AG09309 (cell line): ENCODE data around the gene EME1.
"Not testable (repeated sequence)": the region's sequence is repeated elsewhere in the genome, so short reads cannot be mapped to it uniquely, and the experiment has no call there.

ENCODE experiments used
- DNase-seq: peaks from one replicate; pipeline ENCODE4 v3.0.0-alpha.2; 2010; ENCODE audit warnings: low read depth
- H3K4me3 ChIP-seq: 2 replicates; pipeline ENCODE4 v1.5.1; 2011; ENCODE audit warnings: mild to moderate bottlenecking, low read depth, low read length, moderate library complexity; ENCODE audit not compliant: control insufficient read depth
- TF ChIP-seq, protein P1 (sequence below): IDR thresholded peaks from 2 replicates; pipeline ENCODE4 v1.5.1; 2011; ENCODE audit warnings: mild to moderate bottlenecking, low read depth, low read length, inconsistent platforms; ENCODE audit not compliant: insufficient read depth, control insufficient read depth; ENCODE audit errors: missing control alignments

The EME1 gene

DNA sequence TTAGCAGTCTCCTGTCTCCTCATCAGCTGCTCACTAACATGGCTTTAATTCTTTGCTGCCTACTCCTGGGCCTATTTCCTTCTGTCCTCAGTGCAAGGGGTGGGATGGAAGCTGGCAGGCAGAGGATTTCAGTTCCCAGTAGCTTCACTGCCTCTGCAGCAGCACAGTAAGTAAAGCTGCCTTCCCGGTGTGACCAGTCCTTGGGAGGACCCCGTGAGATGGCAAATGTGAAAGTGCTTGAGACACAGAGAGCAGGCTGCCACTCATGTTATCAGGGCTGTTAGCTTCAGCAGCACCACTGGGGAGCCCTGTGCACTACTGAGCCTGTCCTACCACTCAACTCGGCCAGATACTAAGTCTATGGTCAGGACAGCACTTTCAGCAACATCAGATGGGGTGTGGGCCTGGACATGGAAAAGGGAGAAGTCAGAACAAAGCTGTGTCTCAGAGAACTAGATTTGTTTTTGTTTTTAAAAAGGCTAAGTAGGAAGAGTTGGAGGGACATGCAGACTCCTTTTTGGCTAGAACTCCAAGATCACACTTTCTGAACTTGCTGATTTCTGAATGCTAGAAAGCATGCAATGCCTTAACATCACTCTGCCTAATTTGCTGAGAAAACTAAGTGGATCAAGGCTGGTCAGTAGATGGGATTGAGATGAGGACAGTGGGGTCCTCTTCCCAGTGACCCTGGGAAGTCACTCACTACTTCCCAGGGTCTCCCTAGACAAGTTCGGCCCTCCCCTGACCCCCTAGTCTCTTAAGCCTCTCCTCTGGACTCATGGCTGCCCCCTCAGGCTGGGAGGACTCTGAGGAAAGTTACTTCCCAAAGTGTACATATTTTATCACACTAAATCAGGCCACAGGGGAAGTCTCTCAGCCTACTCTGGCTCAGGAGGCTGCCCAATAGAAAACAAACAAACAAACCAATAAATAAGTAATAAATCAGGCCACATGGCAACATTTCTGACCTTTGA is 54.1 kb downstream of the EME1 start:
- TF ChIP-seq, protein P1, sequence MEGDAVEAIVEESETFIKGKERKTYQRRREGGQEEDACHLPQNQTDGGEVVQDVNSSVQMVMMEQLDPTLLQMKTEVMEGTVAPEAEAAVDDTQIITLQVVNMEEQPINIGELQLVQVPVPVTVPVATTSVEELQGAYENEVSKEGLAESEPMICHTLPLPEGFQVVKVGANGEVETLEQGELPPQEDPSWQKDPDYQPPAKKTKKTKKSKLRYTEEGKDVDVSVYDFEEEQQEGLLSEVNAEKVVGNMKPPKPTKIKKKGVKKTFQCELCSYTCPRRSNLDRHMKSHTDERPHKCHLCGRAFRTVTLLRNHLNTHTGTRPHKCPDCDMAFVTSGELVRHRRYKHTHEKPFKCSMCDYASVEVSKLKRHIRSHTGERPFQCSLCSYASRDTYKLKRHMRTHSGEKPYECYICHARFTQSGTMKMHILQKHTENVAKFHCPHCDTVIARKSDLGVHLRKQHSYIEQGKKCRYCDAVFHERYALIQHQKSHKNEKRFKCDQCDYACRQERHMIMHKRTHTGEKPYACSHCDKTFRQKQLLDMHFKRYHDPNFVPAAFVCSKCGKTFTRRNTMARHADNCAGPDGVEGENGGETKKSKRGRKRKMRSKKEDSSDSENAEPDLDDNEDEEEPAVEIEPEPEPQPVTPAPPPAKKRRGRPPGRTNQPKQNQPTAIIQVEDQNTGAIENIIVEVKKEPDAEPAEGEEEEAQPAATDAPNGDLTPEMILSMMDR = no peak
- no peak for DNase-seq
- peak overlapping the region; percentile 79 for H3K4me3 ChIP-seq

DNA sequence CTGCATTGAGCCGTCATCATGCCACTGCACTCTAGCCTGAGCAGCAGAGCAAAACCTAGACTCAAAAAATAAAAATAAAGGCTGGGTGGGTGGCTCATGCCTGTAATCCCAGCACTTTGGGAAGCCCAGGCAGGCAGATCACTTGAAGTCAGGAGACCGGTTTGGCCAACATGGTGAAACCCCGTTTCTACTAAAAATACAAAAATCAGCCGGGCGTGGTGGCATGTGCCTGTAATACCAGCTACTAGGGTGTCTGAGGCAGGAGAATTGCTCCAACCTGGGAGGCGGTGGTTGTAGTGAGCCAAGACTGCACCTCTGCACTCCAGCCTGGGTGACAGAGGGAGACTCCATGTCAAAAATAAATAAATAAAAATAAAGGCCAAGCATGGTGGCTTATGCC is 55.1 kb downstream of the EME1 start:
- H3K4me3 ChIP-seq, DNase-seq: not testable (repeated sequence)

DNA sequence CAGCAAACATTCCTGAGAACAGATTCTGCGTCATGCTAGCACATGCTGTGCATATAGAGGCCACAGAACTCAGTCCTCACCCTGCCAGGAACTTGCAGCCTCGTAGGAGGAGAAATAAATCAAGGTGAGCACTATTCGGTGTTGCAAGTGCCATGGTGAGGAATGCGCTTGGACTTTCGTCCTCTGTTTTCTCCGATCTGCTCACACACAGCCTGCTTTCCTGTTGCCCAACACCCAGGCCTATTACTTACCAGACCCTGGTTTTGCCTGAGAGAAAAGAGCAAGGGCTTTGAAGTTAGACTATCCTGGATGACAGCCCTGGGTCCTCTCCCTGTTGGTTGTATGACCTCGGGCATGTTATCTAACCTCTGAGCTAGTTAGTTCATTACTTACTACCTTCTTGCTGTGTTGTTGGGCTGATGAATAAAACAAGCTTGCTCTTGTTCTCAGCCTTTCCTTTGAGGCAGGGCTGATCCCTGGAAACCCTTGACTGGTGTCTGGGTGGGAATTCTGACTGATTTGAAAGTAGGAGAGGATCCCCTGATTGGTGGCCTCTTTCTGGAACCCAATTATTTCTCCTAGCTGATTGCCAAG is 55.9 kb downstream of the EME1 start:
- no peak for DNase-seq
- TF ChIP-seq, protein P1 = no peak
- H3K4me3 ChIP-seq = no peak overlapping the region

DNA sequence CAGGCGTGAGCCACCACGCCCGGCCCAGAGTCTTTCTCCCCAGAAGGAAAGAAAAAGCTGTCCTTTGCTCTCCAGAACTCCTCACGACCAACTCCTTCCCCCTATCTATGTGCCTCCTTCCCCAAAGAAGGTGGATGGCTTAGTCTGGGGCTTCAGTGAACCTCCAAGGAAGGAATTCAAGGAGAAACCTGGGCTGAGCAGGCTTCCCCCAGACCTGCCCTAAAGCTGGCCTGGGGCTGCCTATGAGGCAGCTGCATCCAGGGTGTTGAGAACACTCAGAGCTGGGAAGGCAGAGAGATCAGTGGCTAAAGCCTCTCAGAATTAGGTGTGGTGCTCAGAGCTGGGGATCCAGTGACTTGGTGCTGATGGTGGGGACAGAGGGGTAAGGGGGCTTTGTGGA is 56.8 kb downstream of the EME1 start:
- DNase-seq = no peak
- H3K4me3 ChIP-seq = no peak overlapping the region
- TF ChIP-seq, protein P1 = no peak
